ENCODE data around the gene HOXA2.

HOXA2 gene

GRCh38 chr7:27111042-27111750 is 8.7 kb upstream of the HOXA2 start:
- DNase-seq: no peak

- no peak for DNase-seq
These were observed 7.9 kb upstream of the HOXA2 start for GRCh38 chr7:27110186-27111031.

GRCh38 chr7:27109466-27110185 is 7.1 kb upstream of the HOXA2 start:
- DNase-seq: no peak

GRCh38 chr7:27108390-27109127 is 6.1 kb upstream of the HOXA2 start:
- DNase-seq: no peak

- no peak for DNase-seq
These were observed 5.2 kb upstream of the HOXA2 start for GRCh38 chr7:27107391-27108381.

- no peak for DNase-seq
These were observed 4.4 kb upstream of the HOXA2 start for GRCh38 chr7:27106901-27107240.

- DNase-seq: no peak
These were observed 3.9 kb upstream of the HOXA2 start for GRCh38 chr7:27106181-27106900.

- DNase-seq: no peak
These were observed 3.0 kb upstream of the HOXA2 start for GRCh38 chr7:27105301-27106031.

GRCh38 chr7:27104341-27105058 is 2.0 kb upstream of the HOXA2 start:
- DNase-seq: no peak

GRCh38 chr7:27103489-27104226 is 1.2 kb upstream of the HOXA2 start:
- DNase-seq: no peak

- no peak for DNase-seq
These were observed 414 bp downstream of the HOXA2 start for GRCh38 chr7:27101957-27102580.

- DNase-seq: no peak
These were observed 1.1 kb downstream of the HOXA2 start for GRCh38 chr7:27101171-27101956.

- DNase-seq: no peak
These were observed 1.8 kb downstream of the HOXA2 start for GRCh38 chr7:27100694-27101170.

- DNase-seq: no peak
These were observed 2.8 kb downstream of the HOXA2 start for GRCh38 chr7:27099453-27100370.

- no peak for DNase-seq
These were observed 3.7 kb downstream of the HOXA2 start for GRCh38 chr7:27098578-27099451.

Data from midbrain (tissue), 1 donor.